Panc1 (cell line): ENCODE results near the gene SOX8.

Experiments used
- CTCF ChIP-seq: fragments of 450-650 bp; IDR thresholded peaks from 2 replicates; pipeline ENCODE4 v1.5.1; 2017; ENCODE audit warnings: mild to moderate bottlenecking
- POLR2AphosphoS5 ChIP-seq: IDR thresholded peaks from 2 replicates; pipeline ENCODE4 v1.6.1; 2012; ENCODE audit warnings: mild to moderate bottlenecking, low read depth, low read length, moderate library complexity
- SIN3A ChIP-seq: IDR thresholded peaks from 2 replicates; pipeline ENCODE4 v1.6.1; 2012; ENCODE audit warnings: low read depth, mild to moderate bottlenecking, low read length, moderate library complexity, borderline replicate concordance; ENCODE audit not compliant: insufficient read depth
- TF ChIP-seq, protein P1 (sequence below), 2 experiments: IDR thresholded peaks; 2 replicates each; pipeline ENCODE4 v1.6.1; 2011 to 2012; ENCODE audit warnings: low read depth in 2 of 2, control low read depth in 1 of 2, low read length in 1 of 2, mild to moderate bottlenecking in 1 of 2, moderate library complexity in 1 of 2; ENCODE audit not compliant: insufficient read depth in 1 of 2

GRCh38 chr16:952321-952720 lies 29.2 kb upstream of the SOX8 start:
- no peak for TF ChIP-seq CTCF
- TF ChIP-seq POLR2AphosphoS5 = no peak
- no peak for TF ChIP-seq SIN3A
- TF ChIP-seq, protein P1, sequence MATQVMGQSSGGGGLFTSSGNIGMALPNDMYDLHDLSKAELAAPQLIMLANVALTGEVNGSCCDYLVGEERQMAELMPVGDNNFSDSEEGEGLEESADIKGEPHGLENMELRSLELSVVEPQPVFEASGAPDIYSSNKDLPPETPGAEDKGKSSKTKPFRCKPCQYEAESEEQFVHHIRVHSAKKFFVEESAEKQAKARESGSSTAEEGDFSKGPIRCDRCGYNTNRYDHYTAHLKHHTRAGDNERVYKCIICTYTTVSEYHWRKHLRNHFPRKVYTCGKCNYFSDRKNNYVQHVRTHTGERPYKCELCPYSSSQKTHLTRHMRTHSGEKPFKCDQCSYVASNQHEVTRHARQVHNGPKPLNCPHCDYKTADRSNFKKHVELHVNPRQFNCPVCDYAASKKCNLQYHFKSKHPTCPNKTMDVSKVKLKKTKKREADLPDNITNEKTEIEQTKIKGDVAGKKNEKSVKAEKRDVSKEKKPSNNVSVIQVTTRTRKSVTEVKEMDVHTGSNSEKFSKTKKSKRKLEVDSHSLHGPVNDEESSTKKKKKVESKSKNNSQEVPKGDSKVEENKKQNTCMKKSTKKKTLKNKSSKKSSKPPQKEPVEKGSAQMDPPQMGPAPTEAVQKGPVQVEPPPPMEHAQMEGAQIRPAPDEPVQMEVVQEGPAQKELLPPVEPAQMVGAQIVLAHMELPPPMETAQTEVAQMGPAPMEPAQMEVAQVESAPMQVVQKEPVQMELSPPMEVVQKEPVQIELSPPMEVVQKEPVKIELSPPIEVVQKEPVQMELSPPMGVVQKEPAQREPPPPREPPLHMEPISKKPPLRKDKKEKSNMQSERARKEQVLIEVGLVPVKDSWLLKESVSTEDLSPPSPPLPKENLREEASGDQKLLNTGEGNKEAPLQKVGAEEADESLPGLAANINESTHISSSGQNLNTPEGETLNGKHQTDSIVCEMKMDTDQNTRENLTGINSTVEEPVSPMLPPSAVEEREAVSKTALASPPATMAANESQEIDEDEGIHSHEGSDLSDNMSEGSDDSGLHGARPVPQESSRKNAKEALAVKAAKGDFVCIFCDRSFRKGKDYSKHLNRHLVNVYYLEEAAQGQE (IDR thresholded peaks at IDR 0.05; ENCODE audit: insufficient read depth in 1 of 2, low read depth in 2 of 2, low read length in 1 of 2) = no peak
